Muscle of back (tissue), 11 donors: ENCODE data around the gene TNIK. TPM values are rescaled to one million over a fixed set of nuclear protein-coding genes. Genes with fewer than 3 reads are reported as not detected.

Source experiments
- DNase-seq, 3 donors: peaks; one replicate each; pipeline versions ENCODE4 v3.0.0 to v3.0.0-alpha.2; 2013
- polyA plus RNA-seq, 10 donors: library from polyadenylated mRNA; unstranded; fragments of 120-200 nt; gene quantifications; one replicate each; pipeline ENCODE4 v1.2.1, GENCODE V29; 2013; ENCODE audit not compliant: insufficient read length in 10 of 10

The TNIK gene
- polyA plus RNA-seq, 10 donors, result 22.5 to 53.3 (median 37.8) TPM

- DNase-seq, result no peak
Measured at GRCh38 chr3:171229173-171229572, 231.0 kb downstream of the TNIK start.

GRCh38 chr3:171228240-171228639 lies 232.0 kb downstream of the TNIK start:
- no peak for DNase-seq

GRCh38 chr3:171227828-171228227 lies 232.4 kb downstream of the TNIK start:
- no peak for DNase-seq

- DNase-seq, result no peak
Measured at GRCh38 chr3:171227359-171227758, 232.8 kb downstream of the TNIK start.

GRCh38 chr3:171226794-171227193 lies 233.4 kb downstream of the TNIK start:
- no peak for DNase-seq

GRCh38 chr3:171225708-171226107 lies 234.5 kb downstream of the TNIK start:
- DNase-seq, result peak in 1 of 3 donors; percentile 89

GRCh38 chr3:171225165-171225564 lies 235.0 kb downstream of the TNIK start:
- no peak for DNase-seq

- DNase-seq, result no peak
Measured at GRCh38 chr3:171223396-171223795, 236.8 kb downstream of the TNIK start.

- no peak for DNase-seq
Measured at GRCh38 chr3:171222995-171223394, 237.2 kb downstream of the TNIK start.

- DNase-seq, result no peak
Measured at GRCh38 chr3:171221597-171221996, 238.6 kb downstream of the TNIK start.

GRCh38 chr3:171221104-171221503 lies 239.1 kb downstream of the TNIK start:
- no peak for DNase-seq

- no peak for DNase-seq
Measured at GRCh38 chr3:171219258-171219657, 240.9 kb downstream of the TNIK start.

- DNase-seq, result no peak
Measured at GRCh38 chr3:171218069-171218468, 242.1 kb downstream of the TNIK start.

- DNase-seq, result no peak
Measured at GRCh38 chr3:171213907-171214306, 246.3 kb downstream of the TNIK start.

GRCh38 chr3:171213178-171213577 lies 247.0 kb downstream of the TNIK start:
- DNase-seq, result no peak

GRCh38 chr3:171212648-171213047 lies 247.6 kb downstream of the TNIK start:
- no peak for DNase-seq

GRCh38 chr3:171206283-171206682 lies 253.9 kb downstream of the TNIK start:
- no peak for DNase-seq

GRCh38 chr3:171204942-171205341 lies 255.3 kb downstream of the TNIK start:
- no peak for DNase-seq

GRCh38 chr3:171201825-171202224 lies 258.4 kb downstream of the TNIK start:
- no peak for DNase-seq

GRCh38 chr3:171200750-171201088 lies 259.5 kb downstream of the TNIK start:
- DNase-seq, result no peak

GRCh38 chr3:171200052-171200749 lies 260.0 kb downstream of the TNIK start:
- DNase-seq, result no peak

- no peak for DNase-seq
Measured at GRCh38 chr3:171199473-171199829, 260.8 kb downstream of the TNIK start.

- DNase-seq, result no peak
Measured at GRCh38 chr3:171198781-171199472, 261.3 kb downstream of the TNIK start.

- no peak for DNase-seq
Measured at GRCh38 chr3:171195686-171196085, 264.5 kb downstream of the TNIK start.
